Nephron progenitor cell (in vitro differentiated cells): ENCODE measurements around the gene ALX1.

Experiments used
- DNase-seq: peaks from one replicate; pipeline ENCODE4 v3.0.0; 2021
- H3K27ac Mint-ChIP-seq: 2 replicates; pipeline ENCODE4 v1.8.0; 2021; ENCODE audit warnings: mild to moderate bottlenecking, moderate library complexity, mixed read lengths
- H3K27me3 Mint-ChIP-seq: 2 replicates; pipeline ENCODE4 v1.8.0; 2021; ENCODE audit warnings: mild to moderate bottlenecking, low read depth, mixed read lengths; ENCODE audit not compliant: poor library complexity
- H3K36me3 Mint-ChIP-seq: 2 replicates; pipeline ENCODE4 v1.8.0; 2021; ENCODE audit warnings: low read depth, mixed read lengths
- H3K4me1 Mint-ChIP-seq: 2 replicates; pipeline ENCODE4 v1.8.0; 2021; ENCODE audit warnings: mixed read lengths
- H3K4me3 Mint-ChIP-seq: 2 replicates; pipeline ENCODE4 v1.8.0; 2021; ENCODE audit warnings: mild to moderate bottlenecking, moderate library complexity, mixed read lengths
- H3K9me3 Mint-ChIP-seq: 2 replicates; pipeline ENCODE4 v1.8.0; 2021; ENCODE audit warnings: mild to moderate bottlenecking, moderate library complexity, mixed read lengths
- TF ChIP-seq, protein P1 (sequence below): fragments of 200-600 bp; sonication (generic); IDR thresholded peaks from 2 replicates; pipeline ENCODE4 v1.5.0; 2021; ENCODE audit warnings: antibody characterized with exemption

ALX1 gene

DNA sequence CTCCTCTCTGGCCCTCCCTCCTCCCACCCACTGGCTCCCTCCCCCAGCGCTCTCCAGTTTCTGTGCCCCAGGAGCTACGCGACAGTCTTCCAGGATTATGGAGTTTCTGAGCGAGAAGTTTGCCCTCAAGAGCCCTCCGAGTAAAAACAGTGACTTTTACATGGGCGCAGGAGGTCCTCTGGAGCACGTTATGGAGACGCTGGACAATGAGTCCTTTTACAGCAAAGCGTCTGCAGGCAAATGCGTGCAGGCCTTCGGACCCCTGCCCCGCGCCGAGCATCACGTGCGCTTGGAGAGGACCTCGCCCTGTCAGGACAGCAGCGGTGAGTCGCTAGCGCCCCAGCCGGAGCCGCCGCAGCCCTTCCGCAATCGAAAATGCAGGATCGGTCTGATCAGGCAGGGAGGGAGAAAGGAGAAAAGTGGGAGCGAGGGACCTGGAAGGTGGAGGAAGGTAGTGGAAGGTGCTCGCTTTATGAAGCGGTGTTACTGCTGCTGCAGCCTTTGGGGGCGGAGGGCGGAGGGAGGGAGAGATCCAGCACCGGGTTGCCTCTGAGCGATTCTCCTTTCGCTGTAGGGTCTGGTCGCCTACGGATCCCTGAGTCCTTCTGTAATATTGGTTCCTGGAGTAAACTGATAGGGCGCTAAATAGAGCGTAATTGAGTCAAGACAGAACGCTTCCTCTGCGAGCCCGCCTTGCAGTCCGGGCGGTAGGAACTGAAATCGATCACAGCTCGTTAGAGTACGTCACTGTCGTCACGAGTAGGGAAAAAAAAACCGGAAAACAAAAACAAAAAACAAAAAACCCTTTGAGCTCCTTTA is at the start of gene ALX1:
TSS of gene ALX1 (plus strand) at position 56 of the 819 bp plus-strand sequence. CDS start at position 98, 42 bp downstream.
- Mint-ChIP-seq H3K4me1 (peaks cover 33% of the 10 kb centered on the region), H3K9me3 (no peaks in the 10 kb centered on the region), H3K27ac (peak within 1 kb of the TSS; percentile 99), H3K27me3 (peaks cover 44% of the 10 kb centered on the region), H3K36me3 (no peaks in the 10 kb centered on the region), H3K4me3 (peak within 1 kb of the TSS; percentile 95)
- peak; percentile 73 for DNase-seq
- TF ChIP-seq, protein P1, sequence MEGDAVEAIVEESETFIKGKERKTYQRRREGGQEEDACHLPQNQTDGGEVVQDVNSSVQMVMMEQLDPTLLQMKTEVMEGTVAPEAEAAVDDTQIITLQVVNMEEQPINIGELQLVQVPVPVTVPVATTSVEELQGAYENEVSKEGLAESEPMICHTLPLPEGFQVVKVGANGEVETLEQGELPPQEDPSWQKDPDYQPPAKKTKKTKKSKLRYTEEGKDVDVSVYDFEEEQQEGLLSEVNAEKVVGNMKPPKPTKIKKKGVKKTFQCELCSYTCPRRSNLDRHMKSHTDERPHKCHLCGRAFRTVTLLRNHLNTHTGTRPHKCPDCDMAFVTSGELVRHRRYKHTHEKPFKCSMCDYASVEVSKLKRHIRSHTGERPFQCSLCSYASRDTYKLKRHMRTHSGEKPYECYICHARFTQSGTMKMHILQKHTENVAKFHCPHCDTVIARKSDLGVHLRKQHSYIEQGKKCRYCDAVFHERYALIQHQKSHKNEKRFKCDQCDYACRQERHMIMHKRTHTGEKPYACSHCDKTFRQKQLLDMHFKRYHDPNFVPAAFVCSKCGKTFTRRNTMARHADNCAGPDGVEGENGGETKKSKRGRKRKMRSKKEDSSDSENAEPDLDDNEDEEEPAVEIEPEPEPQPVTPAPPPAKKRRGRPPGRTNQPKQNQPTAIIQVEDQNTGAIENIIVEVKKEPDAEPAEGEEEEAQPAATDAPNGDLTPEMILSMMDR = no peak

DNA sequence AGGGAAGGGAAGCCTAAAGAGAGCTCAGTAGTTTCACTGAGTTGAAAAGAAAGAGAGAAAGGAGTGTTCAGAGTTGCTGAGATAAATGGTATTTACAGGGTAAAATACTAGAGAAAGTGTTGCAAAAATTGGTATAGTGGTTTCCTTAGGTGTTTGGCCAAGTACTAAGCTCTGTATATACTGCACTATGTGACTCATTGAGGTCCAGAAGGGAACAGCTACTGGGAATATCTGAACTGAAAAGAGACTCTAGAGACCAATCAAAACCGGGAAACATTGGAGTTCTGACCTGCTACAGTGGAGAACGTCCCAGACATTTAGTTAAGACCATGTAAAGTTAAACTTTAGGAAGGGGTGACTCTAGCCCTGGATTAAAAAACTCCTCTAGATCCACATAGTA is 42.7 kb upstream of the ALX1 start:
- no peaks in the 10 kb centered on the region for H3K36me3 Mint-ChIP-seq
- no peak overlapping the region for H3K27ac Mint-ChIP-seq
- H3K27me3 Mint-ChIP-seq = no peaks in the 10 kb centered on the region
- TF ChIP-seq, protein P1 = no peak
- H3K4me1 Mint-ChIP-seq = no peaks in the 10 kb centered on the region
- no peak overlapping the region for H3K4me3 Mint-ChIP-seq
- no peaks in the 10 kb centered on the region for H3K9me3 Mint-ChIP-seq
- DNase-seq = no peak

DNA sequence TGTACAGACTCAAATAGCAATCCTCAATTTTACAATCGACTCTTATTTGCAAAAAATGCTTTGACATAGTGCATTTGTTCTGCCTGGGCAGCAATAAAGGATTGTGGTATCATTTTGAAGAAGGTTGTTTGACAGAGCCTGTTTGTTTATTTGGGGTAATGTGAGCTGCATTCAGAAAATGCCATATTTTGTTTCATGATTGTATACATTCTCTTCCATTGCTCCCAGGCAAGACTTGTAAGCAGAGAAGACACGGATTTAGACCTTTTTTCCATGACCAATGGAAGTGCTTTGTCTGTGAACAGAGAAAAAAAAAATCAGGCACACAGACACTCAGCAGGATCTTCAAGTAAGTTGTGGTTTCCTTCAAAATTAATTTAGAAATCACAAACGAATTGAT is 35.5 kb upstream of the ALX1 start:
- Mint-ChIP-seq H3K9me3 (no peaks in the 10 kb centered on the region), H3K4me1 (no peaks in the 10 kb centered on the region), H3K36me3 (no peaks in the 10 kb centered on the region), H3K4me3 (no peak overlapping the region), H3K27ac (no peak overlapping the region), H3K27me3 (no peaks in the 10 kb centered on the region)
- no peak for DNase-seq
- TF ChIP-seq, protein P1 = no peak

DNA sequence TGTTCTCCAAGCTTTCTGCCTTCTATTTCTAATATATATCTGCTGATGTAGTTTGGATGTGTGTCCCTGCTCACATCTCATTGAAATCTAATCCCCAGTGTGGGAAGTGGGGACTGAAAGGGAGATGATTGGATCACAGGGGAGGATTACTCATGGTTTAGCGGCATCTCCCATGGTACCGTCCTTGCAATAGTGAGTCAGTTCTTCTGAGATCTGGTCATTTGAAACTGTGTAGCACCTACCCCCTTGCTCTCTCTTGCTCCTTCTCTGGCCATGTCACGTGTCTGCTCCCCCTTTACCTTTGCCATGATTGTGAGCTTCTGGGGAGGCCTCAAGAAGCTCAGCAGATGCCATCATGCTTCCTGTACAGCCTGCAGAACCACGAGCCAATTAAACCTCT is 26.2 kb upstream of the ALX1 start:
- Mint-ChIP-seq H3K4me3 (no peak overlapping the region), H3K27ac (no peak overlapping the region), H3K27me3 (no peaks in the 10 kb centered on the region), H3K9me3 (no peaks in the 10 kb centered on the region), H3K36me3 (no peaks in the 10 kb centered on the region), H3K4me1 (no peaks in the 10 kb centered on the region)
- TF ChIP-seq, protein P1 = no peak
- DNase-seq = no peak

DNA sequence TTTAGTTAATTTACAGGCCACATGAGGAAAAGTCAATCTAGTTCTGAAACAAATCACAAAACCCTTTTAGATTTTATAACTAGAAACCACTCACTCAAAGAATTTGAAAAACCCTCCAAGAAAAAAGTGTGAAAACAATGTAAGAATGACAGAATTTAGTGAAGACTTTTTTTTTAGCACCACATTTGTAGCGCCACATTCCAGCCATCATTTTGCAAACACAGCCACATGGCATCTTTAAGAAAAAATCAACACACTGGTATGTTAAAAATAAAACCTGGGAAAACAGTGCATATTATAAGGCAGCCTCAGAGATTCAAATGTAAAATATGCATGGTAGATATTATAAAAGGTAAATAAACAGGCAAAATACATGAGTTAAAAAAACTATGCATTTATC is 22.3 kb upstream of the ALX1 start:
- Mint-ChIP-seq H3K9me3 (no peaks in the 10 kb centered on the region), H3K36me3 (no peaks in the 10 kb centered on the region), H3K4me1 (no peaks in the 10 kb centered on the region), H3K4me3 (no peak overlapping the region), H3K27ac (no peak overlapping the region), H3K27me3 (no peaks in the 10 kb centered on the region)
- TF ChIP-seq, protein P1 = no peak
- DNase-seq = no peak

DNA sequence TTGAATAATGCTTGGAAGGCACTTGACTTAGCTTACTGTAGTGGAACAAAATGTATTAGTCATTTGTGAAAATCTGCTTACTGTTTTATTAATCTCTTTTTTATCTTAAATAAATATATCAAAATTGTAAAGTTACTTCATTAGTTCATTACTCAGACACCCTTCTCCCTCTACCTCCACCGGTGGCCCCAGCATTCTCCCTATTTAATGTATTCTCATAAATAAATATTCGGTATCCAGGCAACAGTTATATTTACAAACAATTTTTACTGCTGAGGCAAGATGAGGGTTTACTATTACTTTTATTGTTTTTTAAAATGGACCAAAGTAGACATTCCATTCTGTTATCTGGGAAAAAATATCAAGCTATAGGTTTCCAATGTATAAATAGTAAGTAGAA is 19.6 kb upstream of the ALX1 start:
- peaks cover 3% of the 10 kb centered on the region for H3K27me3 Mint-ChIP-seq
- no peaks in the 10 kb centered on the region for H3K9me3 Mint-ChIP-seq
- TF ChIP-seq, protein P1 = no peak
- no peaks in the 10 kb centered on the region for H3K4me1 Mint-ChIP-seq
- DNase-seq = no peak
- H3K27ac Mint-ChIP-seq = no peak overlapping the region
- H3K36me3 Mint-ChIP-seq = no peaks in the 10 kb centered on the region
- H3K4me3 Mint-ChIP-seq = no peak overlapping the region
